Measurements from ENCODE around the gene USP44.
"Not testable (repeated sequence)": the region's sequence is repeated elsewhere in the genome, so short reads cannot be mapped to it uniquely, and the experiment has no call there.

Gene USP44

GRCh38 chr12:95571369-95571768, 20.1 kb upstream of the USP44 start:
- no peaks in the 10 kb centered on the region for H3K79me2 ChIP-seq (ENCODE audit: control insufficient read depth, low read length)
- no peak for TF ChIP-seq CTCF (IDR thresholded peaks at IDR 0.05; ENCODE audit: low read depth, low read length, poor library complexity, severe bottlenecking)
- TF ChIP-seq EZH2phosphoT487 (IDR thresholded peaks at IDR 0.05; ENCODE audit: borderline replicate concordance, low read length) = no peak
- H3K4me1 ChIP-seq (ENCODE audit: control insufficient read depth, low read length) = peaks cover 63% of the 10 kb centered on the region
- no peaks in the 10 kb centered on the region for H3K9me2 ChIP-seq (replicated peaks; ENCODE audit: control insufficient read depth, low read length)
- no peaks in the 10 kb centered on the region for H3K27me3 ChIP-seq (ENCODE audit: control insufficient read depth, low read length)
- H3K4me2 ChIP-seq (ENCODE audit: low read length) = peak overlapping the region; percentile 71
- peak overlapping the region; percentile 83 for H3K27ac ChIP-seq (ENCODE audit: low read depth, low read length)
- no peaks in the 10 kb centered on the region for H4K20me1 ChIP-seq (ENCODE audit: control insufficient read depth, insufficient read depth, low read depth, low read length)
- H3K4me3 ChIP-seq (ENCODE audit: low read length) = peak overlapping the region; percentile 56
- peaks cover 16% of the 10 kb centered on the region for H3F3A ChIP-seq (ENCODE audit: control insufficient read depth, insufficient read depth)
- no peaks in the 10 kb centered on the region for H3K9me3 ChIP-seq (ENCODE audit: control insufficient read depth, insufficient read depth, low read length)
- H3K36me3 ChIP-seq (ENCODE audit: control insufficient read depth, low read length) = no peaks in the 10 kb centered on the region

- peaks cover 16% of the 10 kb centered on the region for H3F3A ChIP-seq (ENCODE audit: control insufficient read depth, insufficient read depth)
- not testable (repeated sequence) for H3K4me2 ChIP-seq (ENCODE audit: low read length); H3K9me2 ChIP-seq (replicated peaks; ENCODE audit: control insufficient read depth, low read length); H3K79me2 ChIP-seq (ENCODE audit: control insufficient read depth, low read length); H3K9me3 ChIP-seq (ENCODE audit: control insufficient read depth, insufficient read depth, low read length); H3K4me3 ChIP-seq (ENCODE audit: low read length); H3K27me3 ChIP-seq (ENCODE audit: control insufficient read depth, low read length); H3K27ac ChIP-seq (ENCODE audit: low read depth, low read length); H3K36me3 ChIP-seq (ENCODE audit: control insufficient read depth, low read length); H4K20me1 ChIP-seq (ENCODE audit: control insufficient read depth, insufficient read depth, low read depth, low read length)
- peaks cover 50% of the 10 kb centered on the region for H3K4me1 ChIP-seq (ENCODE audit: control insufficient read depth, low read length)
These were observed 16.8 kb upstream of the USP44 start for GRCh38 chr12:95568045-95568444.

GRCh38 chr12:95557625-95558024, 6.3 kb upstream of the USP44 start:
- Histone ChIP-seq H3K4me1 (ENCODE audit: control insufficient read depth, low read length) (peaks cover 7% of the 10 kb centered on the region), H3K9me2 (replicated peaks; ENCODE audit: control insufficient read depth, low read length) (no peaks in the 10 kb centered on the region), H3K79me2 (ENCODE audit: control insufficient read depth, low read length) (no peaks in the 10 kb centered on the region), H3K27ac (ENCODE audit: low read depth, low read length) (no peak overlapping the region), H4K20me1 (ENCODE audit: control insufficient read depth, insufficient read depth, low read depth, low read length) (no peaks in the 10 kb centered on the region), H3F3A (ENCODE audit: control insufficient read depth, insufficient read depth) (no peaks in the 10 kb centered on the region), H3K4me3 (ENCODE audit: low read length) (no peak overlapping the region), H3K27me3 (ENCODE audit: control insufficient read depth, low read length) (no peaks in the 10 kb centered on the region), H3K9me3 (ENCODE audit: control insufficient read depth, insufficient read depth, low read length) (no peaks in the 10 kb centered on the region), H3K36me3 (ENCODE audit: control insufficient read depth, low read length) (no peaks in the 10 kb centered on the region), H3K4me2 (ENCODE audit: low read length) (no peak overlapping the region)
- no peak for TF ChIP-seq CTCF (IDR thresholded peaks at IDR 0.05; ENCODE audit: low read depth, low read length, poor library complexity, severe bottlenecking)

GRCh38 chr12:95554532-95555071, 3.3 kb upstream of the USP44 start:
- no peaks in the 10 kb centered on the region for H4K20me1 ChIP-seq (ENCODE audit: control insufficient read depth, insufficient read depth, low read depth, low read length)
- H3K36me3 ChIP-seq (ENCODE audit: control insufficient read depth, low read length) = no peaks in the 10 kb centered on the region
- no peaks in the 10 kb centered on the region for H3K9me3 ChIP-seq (ENCODE audit: control insufficient read depth, insufficient read depth, low read length)
- no peaks in the 10 kb centered on the region for H3K9me2 ChIP-seq (replicated peaks; ENCODE audit: control insufficient read depth, low read length)
- H3F3A ChIP-seq (ENCODE audit: control insufficient read depth, insufficient read depth) = no peaks in the 10 kb centered on the region
- no peaks in the 10 kb centered on the region for H3K27me3 ChIP-seq (ENCODE audit: control insufficient read depth, low read length)
- H3K4me1 ChIP-seq (ENCODE audit: control insufficient read depth, low read length) = peaks cover 7% of the 10 kb centered on the region
- H3K4me2 ChIP-seq (ENCODE audit: low read length) = no peak overlapping the region
- H3K4me3 ChIP-seq (ENCODE audit: low read length) = no peak overlapping the region
- TF ChIP-seq CTCF (IDR thresholded peaks at IDR 0.05; ENCODE audit: low read depth, low read length, poor library complexity, severe bottlenecking) = no peak
- no peak for TF ChIP-seq EZH2phosphoT487 (IDR thresholded peaks at IDR 0.05; ENCODE audit: borderline replicate concordance, low read length)
- no peaks in the 10 kb centered on the region for H3K79me2 ChIP-seq (ENCODE audit: control insufficient read depth, low read length)
- H3K27ac ChIP-seq (ENCODE audit: low read depth, low read length) = no peak overlapping the region
